Hepatocyte (in vitro differentiated cells): ENCODE measurements around the gene KCNN1. TPM values are rescaled to one million over a fixed set of nuclear protein-coding genes. Genes with fewer than 3 reads are reported as not detected.

ENCODE experiments used
- DNase-seq: peaks from one replicate; pipeline ENCODE4 v3.0.0-alpha.2; 2016; ENCODE audit warnings: low spot score
- H2AFZ ChIP-seq: fragments of 200-600 bp; sonication (generic); 2 replicates; pipeline ENCODE4 v1.6.0; 2016; ENCODE audit warnings: antibody characterized with exemption, mild to moderate bottlenecking
- H3K27ac ChIP-seq: fragments of 200-600 bp; sonication (generic); 2 replicates; pipeline ENCODE4 v1.5.1; 2016; ENCODE audit warnings: mild to moderate bottlenecking
- H3K27me3 ChIP-seq: fragments of 200-600 bp; sonication (generic); 2 replicates; pipeline ENCODE4 v1.6.1; 2016
- H3K36me3 ChIP-seq: fragments of 200-600 bp; sonication (generic); replicated peaks from 2 replicates; pipeline ENCODE4 v1.5.1; 2016; ENCODE audit warnings: low read depth; ENCODE audit not compliant: insufficient read depth
- H3K4me1 ChIP-seq: fragments of 200-600 bp; sonication (generic); 2 replicates; pipeline ENCODE4 v1.5.1; 2016; ENCODE audit warnings: mild to moderate bottlenecking, moderate library complexity; ENCODE audit not compliant: insufficient read depth
- H3K4me2 ChIP-seq: fragments of 200-600 bp; sonication (generic); 2 replicates; pipeline ENCODE4 v1.6.0; 2016
- H3K4me3 ChIP-seq: fragments of 200-600 bp; sonication (generic); 2 replicates; pipeline ENCODE4 v1.5.1; 2016; ENCODE audit warnings: mild to moderate bottlenecking
- H3K79me2 ChIP-seq: fragments of 200-600 bp; sonication (generic); 2 replicates; pipeline ENCODE4 v1.6.0; 2017; ENCODE audit warnings: mild to moderate bottlenecking
- H3K9me2 ChIP-seq: fragments of 200-600 bp; sonication (generic); replicated peaks from 2 replicates; pipeline ENCODE4 v1.6.0; 2017; ENCODE audit warnings: mild to moderate bottlenecking; ENCODE audit not compliant: insufficient read depth
- H3K9me3 ChIP-seq: fragments of 200-600 bp; sonication (generic); 2 replicates; pipeline ENCODE4 v1.5.1; 2016; ENCODE audit warnings: low read depth, mild to moderate bottlenecking
- H4K20me1 ChIP-seq: fragments of 200-600 bp; sonication (generic); 2 replicates; pipeline ENCODE4 v1.6.0; 2016; ENCODE audit warnings: mild to moderate bottlenecking; ENCODE audit not compliant: insufficient read depth, poor library complexity, severe bottlenecking
- EZH2 ChIP-seq: fragments of 200-600 bp; sonication (generic); IDR thresholded peaks from 2 replicates; pipeline ENCODE4 v1.6.1; 2016; ENCODE audit warnings: antibody characterized with exemption, mild to moderate bottlenecking, borderline replicate concordance
- EZH2phosphoT487 ChIP-seq: fragments of 200-600 bp; sonication (generic); IDR thresholded peaks from one replicate; pipeline ENCODE4 v1.6.1; 2018; ENCODE audit warnings: antibody characterized with exemption, mild to moderate bottlenecking, low read depth, moderate library complexity; ENCODE audit not compliant: unreplicated experiment, severe bottlenecking
- WGBS: methylation state at CpG from one replicate; pipeline ENCODE4 v1.1.6; 2016; ENCODE audit warnings: low lambda C conversion rate; ENCODE audit errors: missing lambda C conversion rate; 5-methylcytosine and 5-hydroxymethylcytosine counted together
- polyA plus RNA-seq: library from polyadenylated mRNA; unstranded; fragments of >200 nt; fragmentation: Nextera tagmentation; extraction: Ambion mirVana; gene quantifications from 2 replicates; pipeline ENCODE4 v1.2.1, GENCODE V29; 2016
- total RNA-seq: library from RNA; depleted of rRNA; stranded (reverse); fragments of >200 nt; gene quantifications from 2 replicates; pipeline ENCODE4 v1.2.3, GENCODE V29; 2014
- TF ChIP-seq, protein P1 (sequence below): fragments of 200-600 bp; sonication (generic); IDR thresholded peaks from 2 replicates; pipeline ENCODE4 v1.5.1; 2016; ENCODE audit warnings: antibody characterized with exemption, mild to moderate bottlenecking; ENCODE audit not compliant: poor library complexity

Gene KCNN1
- total and polyA plus RNA-seq, 2 experiments from 2014 or later = 2.4 to 3.2 TPM

- H3K27me3 ChIP-seq = peaks cover 12% of the 10 kb centered on the region
- no peak for DNase-seq
- peaks cover 5% of the 10 kb centered on the region for H3K4me1 ChIP-seq
- 16% methylated on average over 31 of the region's 35 CpGs for WGBS
- H4K20me1 ChIP-seq = no peaks in the 10 kb centered on the region
- H3K4me2 ChIP-seq = peak overlapping the region; percentile 79
- TF ChIP-seq EZH2phosphoT487 = no peak
- no peak for TF ChIP-seq EZH2
- TF ChIP-seq, protein P1, sequence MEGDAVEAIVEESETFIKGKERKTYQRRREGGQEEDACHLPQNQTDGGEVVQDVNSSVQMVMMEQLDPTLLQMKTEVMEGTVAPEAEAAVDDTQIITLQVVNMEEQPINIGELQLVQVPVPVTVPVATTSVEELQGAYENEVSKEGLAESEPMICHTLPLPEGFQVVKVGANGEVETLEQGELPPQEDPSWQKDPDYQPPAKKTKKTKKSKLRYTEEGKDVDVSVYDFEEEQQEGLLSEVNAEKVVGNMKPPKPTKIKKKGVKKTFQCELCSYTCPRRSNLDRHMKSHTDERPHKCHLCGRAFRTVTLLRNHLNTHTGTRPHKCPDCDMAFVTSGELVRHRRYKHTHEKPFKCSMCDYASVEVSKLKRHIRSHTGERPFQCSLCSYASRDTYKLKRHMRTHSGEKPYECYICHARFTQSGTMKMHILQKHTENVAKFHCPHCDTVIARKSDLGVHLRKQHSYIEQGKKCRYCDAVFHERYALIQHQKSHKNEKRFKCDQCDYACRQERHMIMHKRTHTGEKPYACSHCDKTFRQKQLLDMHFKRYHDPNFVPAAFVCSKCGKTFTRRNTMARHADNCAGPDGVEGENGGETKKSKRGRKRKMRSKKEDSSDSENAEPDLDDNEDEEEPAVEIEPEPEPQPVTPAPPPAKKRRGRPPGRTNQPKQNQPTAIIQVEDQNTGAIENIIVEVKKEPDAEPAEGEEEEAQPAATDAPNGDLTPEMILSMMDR = no peak
- H3K79me2 ChIP-seq = no peaks in the 10 kb centered on the region
- no peak overlapping the region for H3K4me3 ChIP-seq
- no peak overlapping the region for H3K27ac ChIP-seq
- no peaks in the 10 kb centered on the region for H3K9me3 ChIP-seq
- H3K36me3 ChIP-seq = no peaks in the 10 kb centered on the region
- no peak overlapping the region for H2AFZ ChIP-seq
- H3K9me2 ChIP-seq = no peaks in the 10 kb centered on the region
Observed at GRCh38 chr19:17967257-17968051, 547 bp downstream of the KCNN1 start.

DNA sequence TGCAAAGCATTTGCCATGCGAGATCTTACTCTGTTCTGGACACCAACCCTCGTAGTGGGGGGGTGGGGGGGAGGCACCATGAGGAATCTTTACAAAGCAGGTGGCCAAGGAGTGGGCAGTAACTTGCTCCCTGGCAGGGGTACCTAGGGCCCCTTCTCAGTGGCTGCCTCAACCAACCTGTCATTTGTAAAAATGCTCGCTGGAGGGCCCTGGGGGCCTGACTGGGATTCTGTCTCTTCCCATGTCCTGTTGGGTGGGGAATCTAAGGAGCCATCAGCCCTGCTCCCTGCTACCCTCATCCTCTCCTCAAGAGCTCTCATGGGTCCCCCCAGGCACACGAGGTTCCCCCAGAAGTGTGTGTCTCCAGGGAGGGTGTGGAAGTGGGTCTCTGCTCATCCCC is 1.5 kb downstream of the KCNN1 start:
- H3K79me2 ChIP-seq = no peaks in the 10 kb centered on the region
- no peak overlapping the region for H3K4me3 ChIP-seq
- no peak overlapping the region for H3K4me2 ChIP-seq
- no peaks in the 10 kb centered on the region for H3K36me3 ChIP-seq
- H4K20me1 ChIP-seq = no peaks in the 10 kb centered on the region
- TF ChIP-seq, protein P1 = no peak
- TF ChIP-seq EZH2phosphoT487 = no peak
- TF ChIP-seq EZH2 = no peak
- H2AFZ ChIP-seq = no peak overlapping the region
- H3K9me3 ChIP-seq = no peaks in the 10 kb centered on the region
- DNase-seq = no peak
- no peak overlapping the region for H3K27ac ChIP-seq
- WGBS = 75% methylated on average over 4 of the region's 4 CpGs
- H3K4me1 ChIP-seq = peaks cover 5% of the 10 kb centered on the region
- no peaks in the 10 kb centered on the region for H3K9me2 ChIP-seq
- H3K27me3 ChIP-seq = peaks cover 12% of the 10 kb centered on the region

- no peak for DNase-seq
- no peak overlapping the region for H3K4me2 ChIP-seq
- TF ChIP-seq, protein P1 = no peak
- no peak for TF ChIP-seq EZH2phosphoT487
- H3K4me1 ChIP-seq = peaks cover 5% of the 10 kb centered on the region
- H4K20me1 ChIP-seq = no peaks in the 10 kb centered on the region
- no peak overlapping the region for H3K4me3 ChIP-seq
- peaks cover 12% of the 10 kb centered on the region for H3K27me3 ChIP-seq
- no peaks in the 10 kb centered on the region for H3K9me2 ChIP-seq
- H3K27ac ChIP-seq = no peak overlapping the region
- H2AFZ ChIP-seq = no peak overlapping the region
- no peaks in the 10 kb centered on the region for H3K79me2 ChIP-seq
- no peaks in the 10 kb centered on the region for H3K9me3 ChIP-seq
- WGBS = 91% methylated on average over 18 of the region's 19 CpGs
- no peaks in the 10 kb centered on the region for H3K36me3 ChIP-seq
Observed at GRCh38 chr19:17969096-17969792, 2.3 kb downstream of the KCNN1 start.
